HepG2 (cell line): ENCODE data around the gene MUSK. TPM values are rescaled to one million over a fixed set of nuclear protein-coding genes. Genes with fewer than 3 reads are reported as not detected.

Experiments used
- ATAC-seq: fragments of 200-7000 bp; cut with Tn5 transposase; 3 replicates; pipeline ENCODE4 v1.9.1; 2020; ENCODE audit warnings: mild to moderate bottlenecking, moderate library complexity
- BruUV-seq: library from RNA; stranded (reverse); fragments of 400-500 nt; replicated peaks from 2 replicates; lab custom pipeline; 2021; lab: Mats Ljungman, UMichigan
- CTCF ChIA-PET: fragments of 300-600 bp; formaldehyde crosslinking; extraction: SDS; loops from one replicate; lab custom pipeline; 2021; ENCODE audit warnings: low total read pairs, inconsistent platforms, low intra/inter-chr PET ratio; lab: Yijun Ruan, JAX
- POLR2A ChIA-PET: fragments of 350-600 bp; sonication (Branson Sonifier 250); formaldehyde crosslinking; loops from one replicate; lab custom pipeline; 2020; ENCODE audit warnings: antibody characterized with exemption, inconsistent platforms; lab: Yijun Ruan, JAX
- DNase-seq: peaks from one replicate; pipeline ENCODE4 v3.0.0-alpha.2; 2015; ENCODE audit warnings: low spot score
- FAIRE-seq: peaks from 3 replicates; lab custom pipeline; 2011; peaks lifted over from hg19 to GRCh38; lab: Jason Lieb, UNC
- H2AFZ ChIP-seq: one replicate; pipeline ENCODE4 v1.6.1; 2011; ENCODE audit warnings: low read length, inconsistent platforms
- H3K27ac ChIP-seq: fragments of 300-600 bp; 3 replicates; pipeline ENCODE4 v1.8.0; 2011; ENCODE audit warnings: mixed run types, mild to moderate bottlenecking, mixed read lengths, low read length, inconsistent platforms; ENCODE audit not compliant: insufficient read depth; ENCODE audit errors: extremely low read length
- H3K27me3 ChIP-seq, 2 experiments: fragments of 200-600 bp in 1 of 2; 2 replicates in 1 of 2; 3 replicates in 1 of 2; pipeline versions ENCODE4 v1.6.0 to v1.8.0; 2011; ENCODE audit warnings: low read length in 2 of 2, mild to moderate bottlenecking in 2 of 2, moderate library complexity in 2 of 2, inconsistent platforms in 1 of 2; ENCODE audit not compliant: insufficient read depth in 2 of 2, control insufficient read depth in 1 of 2
- H3K36me3 ChIP-seq, 2 experiments: fragments of 200-600 bp in 1 of 2; replicated peaks in 1 of 2; 2 replicates in 1 of 2; 3 replicates in 1 of 2; pipeline versions ENCODE4 v1.5.1 to v1.8.0; 2011; ENCODE audit warnings: low read length in 2 of 2, inconsistent platforms in 1 of 2; ENCODE audit not compliant: insufficient read depth in 2 of 2, control insufficient read depth in 1 of 2
- H3K4me1 ChIP-seq: 2 replicates; pipeline ENCODE4 v1.5.1; 2012; ENCODE audit warnings: low read length, inconsistent platforms; ENCODE audit not compliant: insufficient read depth
- H3K4me2 ChIP-seq: 2 replicates; pipeline ENCODE4 v1.6.0; 2011; ENCODE audit warnings: low read depth, low read length, inconsistent platforms
- H3K4me3 ChIP-seq, 3 experiments: fragments of 200-600 bp in 1 of 3; sonication (generic), shearing (Covaris generic) in 1 of 3; replicated peaks in 1 of 3; 2 replicates each; pipeline ENCODE4 v1.5.1; 2011 to 2016; ENCODE audit warnings: low read length in 3 of 3, inconsistent platforms in 2 of 3, low read depth in 2 of 3, mild to moderate bottlenecking in 2 of 3, control low read depth in 1 of 3, mixed read lengths in 1 of 3; ENCODE audit not compliant: insufficient read depth in 1 of 3
- H3K79me2 ChIP-seq: one replicate; pipeline ENCODE4 v1.6.1; 2011; ENCODE audit warnings: low read length, inconsistent platforms; ENCODE audit not compliant: insufficient read depth
- H3K9ac ChIP-seq: 2 replicates; pipeline ENCODE4 v1.6.0; 2011; ENCODE audit warnings: mild to moderate bottlenecking, low read depth, low read length, inconsistent platforms; ENCODE audit not compliant: insufficient read depth
- H3K9me3 ChIP-seq: 2 replicates; pipeline ENCODE4 v1.5.1; 2012; ENCODE audit warnings: mild to moderate bottlenecking, low read length
- H4K20me1 ChIP-seq: 2 replicates; pipeline ENCODE4 v1.6.0; 2011; ENCODE audit warnings: inconsistent platforms, mild to moderate bottlenecking, low read length, moderate library complexity; ENCODE audit not compliant: insufficient read depth
- CTCF ChIP-seq: sonication (generic); formaldehyde crosslinking; IDR thresholded peaks from 2 replicates; pipeline ENCODE4 v1.5.0; 2020; ENCODE audit warnings: mild to moderate bottlenecking, missing genetic modification reagents, moderate library complexity
- GPN1 ChIP-seq: sonication (generic); formaldehyde crosslinking; IDR thresholded peaks from 2 replicates; pipeline ENCODE4 v1.5.1; 2020; ENCODE audit warnings: missing genetic modification reagents, borderline replicate concordance
- MIER3 ChIP-seq: IDR thresholded peaks from 2 replicates; pipeline ENCODE4 v1.6.1; 2016; ENCODE audit warnings: missing compliant biosample characterization, borderline replicate concordance
- NR2F6 ChIP-seq, 2 experiments: IDR thresholded peaks; 2 replicates each; pipeline ENCODE4 v1.6.1; 2016; ENCODE audit warnings: antibody characterized with exemption in 1 of 2, mild to moderate bottlenecking in 1 of 2
- PAF1 ChIP-seq: IDR thresholded peaks from 2 replicates; pipeline ENCODE4 v1.6.1; 2016; ENCODE audit warnings: missing genetic modification reagents, missing compliant biosample characterization
- PPARG ChIP-seq: conservative IDR thresholded peaks from 2 replicates; pipeline ENCODE4 v1.6.1; 2016; ENCODE audit warnings: missing biosample characterization, missing genetic modification reagents
- RAD21 ChIP-seq: fragments of 450-650 bp; formaldehyde crosslinking; IDR thresholded peaks from 2 replicates; pipeline ENCODE4 v1.5.0; 2020; ENCODE audit warnings: mild to moderate bottlenecking
- RFX5 ChIP-seq: IDR thresholded peaks from 2 replicates; pipeline ENCODE4 v1.6.1; 2011; ENCODE audit warnings: low read depth, low read length, improper control_type of control experiment
- SMC3 ChIP-seq: IDR thresholded peaks from 2 replicates; pipeline ENCODE4 v1.6.1; 2011; ENCODE audit warnings: low read length, improper control_type of control experiment
- SNAI1 ChIP-seq: sonication (generic); formaldehyde crosslinking; IDR thresholded peaks from 2 replicates; pipeline ENCODE4 v1.5.0; 2020; ENCODE audit warnings: mild to moderate bottlenecking, missing genetic modification reagents, borderline replicate concordance
- SNRNP70 ChIP-seq: fragments of 200-400 bp; formaldehyde crosslinking; IDR thresholded peaks from 2 replicates; pipeline ENCODE4 v1.6.1; 2017; ENCODE audit warnings: mild to moderate bottlenecking, low read depth, low read length, moderate library complexity
- STAG1 ChIP-seq: sonication (generic); formaldehyde crosslinking; IDR thresholded peaks from 2 replicates; pipeline ENCODE4 v1.4.0; 2020; ENCODE audit warnings: missing genetic modification reagents
- TERF1 ChIP-seq: sonication (generic); formaldehyde crosslinking; IDR thresholded peaks from 2 replicates; pipeline ENCODE4 v1.8.0; 2022; ENCODE audit warnings: mild to moderate bottlenecking, missing genetic modification reagents, moderate library complexity
- UBTF ChIP-seq: sonication (generic); formaldehyde crosslinking; IDR thresholded peaks from 2 replicates; pipeline ENCODE4 v1.4.0; 2020; ENCODE audit warnings: mild to moderate bottlenecking, missing genetic modification reagents
- XBP1 ChIP-seq: sonication (generic); formaldehyde crosslinking; IDR thresholded peaks from 2 replicates; pipeline ENCODE4 v1.5.0; 2020; ENCODE audit warnings: missing genetic modification reagents
- ZFP36L2 ChIP-seq: sonication (generic); formaldehyde crosslinking; IDR thresholded peaks from 2 replicates; pipeline ENCODE4 v1.4.0; 2020; ENCODE audit warnings: missing genetic modification reagents
- ZNF337 ChIP-seq: sonication (generic); formaldehyde crosslinking; IDR thresholded peaks from 2 replicates; pipeline ENCODE4 v1.5.1; 2020; ENCODE audit warnings: missing genetic modification reagents, low read depth, mild to moderate bottlenecking, borderline replicate concordance
- ZNF660 ChIP-seq: sonication (generic); formaldehyde crosslinking; IDR thresholded peaks from 2 replicates; pipeline ENCODE4 v1.5.1; 2020; ENCODE audit warnings: mild to moderate bottlenecking, low read depth, missing genetic modification reagents, borderline replicate concordance
- ZNF775 ChIP-seq: sonication (generic); formaldehyde crosslinking; IDR thresholded peaks from 2 replicates; pipeline ENCODE4 v1.4.0; 2020; ENCODE audit warnings: missing genetic modification reagents, mild to moderate bottlenecking, moderate library complexity, borderline replicate concordance
- WGBS: methylation state at CpG from one replicate; pipeline ENCODE4 v1.1.6; 2017; ENCODE audit warnings: low lambda C conversion rate; 5-methylcytosine and 5-hydroxymethylcytosine counted together
- in situ Hi-C: cut with HindIII; loops from 2 replicates; pipeline ENCODE4 v1.10.0; 2017; ENCODE audit warnings: low pct_unique_long_range_greater_than_20kb; ENCODE audit not compliant: extremely low pct_ligation_motif_present
- intact Hi-C: fragments of 100-400 bp; cut with micrococcal nuclease; formaldehyde crosslinking; loops from one replicate; pipeline ENCODE4 v1.10.0; 2022; ENCODE audit not compliant: unreplicated experiment
- polyA plus RNA-seq, 8 experiments: library from polyadenylated mRNA; depleted of rRNA in 3 of 8; stranded (reverse) in 7 of 8; unstranded in 1 of 8; fragments of >200 nt; fragmentation: Illumina TruSeq in 4 of 8; extraction: Trizol in 4 of 8; gene quantifications; 2 replicates each; pipeline versions ENCODE4 v1.2.1 to v1.2.3, GENCODE V29; 2011 to 2016; ENCODE audit warnings: low read depth in 4 of 8, missing spikeins in 1 of 8, mixed read lengths in 1 of 8; ENCODE audit not compliant: insufficient read depth in 1 of 8
- total RNA-seq, 5 experiments: library from RNA; depleted of rRNA; stranded (reverse); fragments of >200 nt; fragmentation: Illumina TruSeq; extraction: Trizol; gene quantifications; 2 replicates each; pipeline ENCODE4 v1.2.3, GENCODE V29; 2016; ENCODE audit warnings: low read depth in 1 of 5

Gene MUSK
- total and polyA plus RNA-seq, 2 of the 13 experiments (the other 11 are each of a cell fraction or from before 2014, with no cell fraction given), result not detected

GRCh38 chr9:110623462-110624025 is 45.0 kb upstream of the MUSK start:
- no peaks in the 10 kb centered on the region for H3K36me3 ChIP-seq
- peak; percentile 61 for FAIRE-seq
- no peak overlapping the region for H3K27ac ChIP-seq
- no peak overlapping the region for H3K9ac ChIP-seq
- peak; percentile 55 for DNase-seq
- BruUV-seq, result no TSS peak
- in situ Hi-C loops (loop anchor here (5.0 kb wide), 2 partner anchors 171 to 441 kb away; no protein-coding TSS in a partner anchor), intact Hi-C loops (loop anchor here (1.0 to 5.0 kb wide), 6 partner anchors 171 to 726 kb away; no protein-coding TSS in a partner anchor)
- no peaks in the 10 kb centered on the region for H3K79me2 ChIP-seq
- no peaks in the 10 kb centered on the region for H4K20me1 ChIP-seq
- H3K9me3 ChIP-seq, result no peaks in the 10 kb centered on the region
- no peak overlapping the region for H3K4me3 ChIP-seq
- 12% methylated on average over 3 of the region's 3 CpGs for WGBS
- no peak overlapping the region for H3K4me2 ChIP-seq
- ChIA-PET POLR2A (no interaction called here), CTCF (interaction anchor here (1.3 to 1.9 kb wide), 3 partner anchors 171 to 440 kb away, joined by 5 to 16 read pairs (median 7); no protein-coding TSS in a partner anchor)
- H2AFZ ChIP-seq, result no peak overlapping the region
- no peaks in the 10 kb centered on the region for H3K4me1 ChIP-seq
- H3K27me3 ChIP-seq, result no peaks in the 10 kb centered on the region
- ATAC-seq, result peak; percentile 58
- TF ChIP-seq SMC3 (peak; percentile 62; the same call in 1 of the 2 replicates), ZFP36L2 (CRISPR knock-in tag) (no peak), ZNF775 (CRISPR knock-in tag) (no peak), PPARG (CRISPR knock-in tag) (0 out of 2 replicates have a peak, but pooled peaks have one; percentile 25), RFX5 (no peak), TERF1 (CRISPR knock-in tag) (no peak), CTCF (CRISPR knock-in tag) (peak; percentile 73), NR2F6 (IDR thresholded peaks at IDR 0.05) (no peak), NR2F6 (CRISPR knock-in tag; IDR thresholded peaks at IDR 0.05) (no peak), STAG1 (CRISPR knock-in tag) (peak; percentile 81), ZNF337 (no peak), RAD21 (CRISPR knock-in tag) (peak; percentile 50; the same call in 1 of the 2 replicates), PAF1 (CRISPR knock-in tag) (no peak), XBP1 (CRISPR knock-in tag) (no peak), ZNF660 (no peak), GPN1 (CRISPR knock-in tag) (no peak), UBTF (CRISPR knock-in tag) (no peak), SNAI1 (CRISPR knock-in tag) (no peak), MIER3 (CRISPR knock-in tag) (no peak), SNRNP70 (no peak)
